ENCODE measurements around the gene KLHL29. TPM values are rescaled to one million over a fixed set of nuclear protein-coding genes. Genes with fewer than 3 reads are reported as not detected.

Gene KLHL29
- polyA plus RNA-seq, 3 donors, result 11.8 to 16.7 (median 15.2) TPM

DNA sequence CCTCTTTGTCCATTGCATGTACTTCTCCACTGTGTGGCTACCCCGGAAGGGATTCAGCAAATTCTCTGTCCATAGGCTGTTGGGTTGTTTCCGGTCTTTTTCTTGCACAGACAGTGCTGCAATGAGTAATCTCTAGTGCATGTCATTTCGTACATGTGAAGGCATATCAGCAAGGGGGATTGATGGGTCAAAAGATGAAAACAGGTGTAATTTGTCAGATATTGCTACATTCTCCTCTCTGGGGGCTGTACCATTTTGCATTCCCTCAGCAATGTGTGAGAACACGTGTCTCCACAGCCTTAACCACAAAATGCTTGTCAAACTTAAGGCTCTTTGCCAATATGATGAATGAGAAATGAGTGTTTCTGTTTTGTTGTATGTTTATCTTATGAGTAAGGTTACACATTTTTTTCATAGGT is 60.5 kb downstream of the KLHL29 start:
- no peak for DNase-seq

DNA sequence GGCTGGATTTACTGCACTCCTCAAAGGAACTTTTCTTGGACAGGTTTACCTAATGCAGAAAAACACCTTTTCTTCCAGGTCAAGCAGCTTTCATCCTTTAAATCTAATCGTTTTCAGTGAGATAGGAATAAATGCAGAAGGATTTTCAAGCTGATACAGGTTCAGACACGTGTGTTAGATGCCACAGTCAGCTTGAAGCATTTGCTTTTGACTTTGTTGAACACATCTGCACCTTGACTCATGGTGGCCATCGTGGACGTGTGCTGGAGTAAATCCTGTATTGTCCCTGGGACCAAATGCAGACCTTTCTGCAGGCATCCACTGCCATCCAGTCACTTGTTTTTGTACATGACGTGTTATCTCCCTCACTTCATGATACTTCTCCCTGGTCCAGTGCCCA is 61.9 kb downstream of the KLHL29 start:
- no peak for DNase-seq

DNA sequence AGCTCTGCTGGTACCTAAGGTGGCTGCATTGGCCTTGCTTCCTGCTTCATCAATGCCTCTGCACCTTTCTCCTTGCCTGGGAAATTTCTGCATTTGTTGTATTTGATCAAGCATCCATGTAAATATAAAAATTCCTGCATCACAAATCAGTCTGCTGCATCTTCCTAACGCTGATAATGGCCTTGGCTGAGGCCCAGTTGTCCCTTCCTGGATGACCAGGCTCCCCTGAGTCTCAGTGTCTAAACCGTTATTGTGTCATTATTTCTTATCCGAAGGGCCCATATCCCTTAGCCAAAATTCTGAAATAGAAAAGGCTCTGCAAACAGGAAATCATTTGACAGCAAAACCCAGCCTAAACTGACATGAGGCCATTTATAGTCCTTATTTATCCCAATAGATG is 62.4 kb downstream of the KLHL29 start:
- no peak for DNase-seq

DNA sequence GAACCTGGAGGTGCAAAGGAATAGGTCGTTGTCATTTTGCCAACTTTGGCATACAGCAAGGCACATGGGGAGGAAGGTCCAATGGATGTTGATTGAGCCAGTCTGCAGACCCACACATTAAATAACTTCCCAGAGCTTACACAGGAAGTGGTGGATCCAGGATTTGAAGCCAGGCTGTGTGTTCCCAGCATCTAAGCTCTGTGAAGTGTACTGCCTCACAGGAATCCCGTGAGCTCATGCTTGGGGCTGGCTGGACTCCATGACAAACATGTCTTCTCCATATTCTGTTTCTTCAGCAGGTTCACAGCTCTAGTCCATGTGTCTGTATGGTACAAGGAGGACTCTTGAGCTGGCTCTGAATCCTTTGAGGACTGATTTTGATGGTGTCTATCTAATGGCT is 63.9 kb downstream of the KLHL29 start:
- no peak for DNase-seq

GRCh38 chr2:23449413-23449812 is 64.4 kb downstream of the KLHL29 start:
- DNase-seq, result no peak

- DNase-seq, result no peak
Measured at GRCh38 chr2:23449831-23450331, 64.9 kb downstream of the KLHL29 start.

GRCh38 chr2:23452372-23452771 is 67.4 kb downstream of the KLHL29 start:
- DNase-seq, result no peak

GRCh38 chr2:23452853-23453420 is 68.0 kb downstream of the KLHL29 start:
- no peak for DNase-seq

DNA sequence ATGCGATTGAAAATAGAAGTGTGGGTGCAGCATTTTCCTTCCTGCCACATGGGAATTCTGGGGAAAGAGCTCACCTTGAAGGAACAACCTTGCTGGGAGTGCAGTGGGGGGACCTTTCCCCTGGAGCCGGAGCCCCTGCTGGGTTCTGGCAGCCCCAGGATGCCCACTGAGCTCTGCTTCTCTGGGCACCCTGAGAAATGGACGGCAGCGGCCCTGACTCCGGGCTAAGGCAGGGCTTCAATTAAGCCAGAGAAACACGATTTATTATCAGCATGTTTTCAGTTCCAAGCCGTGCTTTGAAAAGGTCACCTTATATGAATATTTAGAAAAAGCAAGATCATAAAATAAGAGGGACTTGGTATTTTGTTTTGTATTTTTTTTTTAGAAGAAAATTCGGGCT is 68.5 kb downstream of the KLHL29 start:
- no peak for DNase-seq

DNA sequence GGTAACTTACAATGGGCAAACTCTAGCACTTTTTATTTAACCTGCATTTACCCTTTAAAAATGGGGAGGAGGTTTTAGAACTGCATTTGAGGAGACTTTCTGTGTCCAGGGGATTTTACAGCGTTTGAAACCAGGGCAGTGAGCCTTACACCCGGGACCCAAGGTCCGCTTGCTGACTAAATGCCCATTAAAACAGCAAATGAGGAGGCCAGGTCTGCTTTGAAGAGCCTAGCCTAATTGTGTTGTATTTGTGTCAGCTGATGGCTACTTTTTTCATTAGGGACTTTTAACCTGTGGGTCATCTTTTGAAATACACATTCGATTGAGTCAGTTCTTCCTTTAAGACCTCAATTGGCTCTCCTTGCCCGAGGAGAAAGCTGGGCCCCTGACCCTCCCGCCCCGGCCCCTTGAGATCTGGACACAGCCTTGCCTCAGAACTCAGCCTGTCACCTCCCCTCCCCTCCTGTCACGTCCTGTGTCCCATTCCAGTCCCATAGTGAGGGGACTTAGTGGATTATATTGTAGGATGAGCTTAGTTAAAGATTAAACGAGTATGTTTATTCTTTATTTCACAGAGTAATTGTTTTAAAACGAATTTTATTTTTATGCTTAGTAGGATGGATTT is 69.0 kb downstream of the KLHL29 start:
- no peak for DNase-seq

GRCh38 chr2:23454501-23455120 is 69.6 kb downstream of the KLHL29 start:
- DNase-seq, result no peak

DNA sequence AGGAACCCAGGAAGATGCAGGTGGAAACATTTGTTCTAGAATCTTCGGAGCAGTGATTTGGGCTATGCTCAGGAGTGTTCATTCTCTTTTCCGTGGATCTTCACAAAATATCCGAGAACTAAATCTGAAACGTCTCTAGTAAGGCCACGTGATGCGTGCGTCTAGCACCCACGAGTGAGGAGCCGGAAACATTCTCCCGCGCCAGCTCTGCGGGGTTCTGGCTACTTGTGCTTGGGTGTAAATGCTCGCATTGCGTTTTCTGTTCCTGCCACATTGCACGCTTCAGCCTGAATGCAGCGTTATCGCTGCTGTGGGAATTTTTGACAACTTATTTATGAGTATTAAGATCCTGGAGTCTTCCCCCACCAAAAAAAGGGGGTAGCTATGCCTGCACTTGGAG is 71.4 kb downstream of the KLHL29 start:
- no peak for DNase-seq

GRCh38 chr2:23456881-23457760 is 72.1 kb downstream of the KLHL29 start:
- no peak for DNase-seq

- DNase-seq, result no peak
Measured at GRCh38 chr2:23457990-23458682, 73.2 kb downstream of the KLHL29 start.

- DNase-seq, result no peak
Measured at GRCh38 chr2:23459032-23459431, 74.1 kb downstream of the KLHL29 start.

DNA sequence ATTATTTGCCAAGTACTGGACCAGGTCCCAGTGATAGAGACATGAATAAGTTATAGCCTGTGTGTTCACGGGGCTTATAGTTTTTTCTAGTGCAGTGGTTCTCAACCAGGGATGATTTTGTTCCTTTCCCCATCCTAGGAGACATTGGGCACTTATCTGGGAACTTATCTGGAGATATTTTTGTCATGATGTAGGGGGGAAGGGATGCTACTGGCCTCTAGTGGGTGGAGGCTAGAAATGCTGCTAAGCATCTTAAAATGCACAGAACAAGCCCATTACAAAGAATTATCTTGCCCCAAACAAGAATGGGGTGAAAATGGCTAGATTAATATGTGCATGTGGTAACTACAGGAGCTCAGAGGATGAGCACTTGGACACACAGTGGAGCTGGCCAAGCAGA is 75.2 kb downstream of the KLHL29 start:
- DNase-seq, result no peak

DNA sequence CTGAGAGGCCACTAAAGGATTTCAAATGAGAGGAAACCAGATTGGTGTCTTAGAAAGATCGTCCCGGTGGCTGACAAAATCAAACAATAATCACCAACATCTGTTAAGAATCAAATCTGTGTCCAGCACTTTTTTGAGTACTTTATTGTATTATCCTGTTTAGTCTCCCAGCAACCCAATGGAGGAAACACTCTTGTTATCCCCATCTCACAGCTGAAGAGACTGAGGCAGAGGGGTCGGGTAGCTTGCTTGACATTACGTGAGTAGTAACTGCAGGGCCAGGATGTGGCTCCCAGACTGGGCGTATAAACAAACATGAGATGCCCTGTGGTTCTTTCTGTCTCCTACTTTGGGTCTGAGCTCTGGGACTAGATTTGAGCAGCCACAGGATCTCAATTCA is 76.0 kb downstream of the KLHL29 start:
- no peak for DNase-seq

GRCh38 chr2:23464156-23464555 is 79.2 kb downstream of the KLHL29 start:
- no peak for DNase-seq

DNA sequence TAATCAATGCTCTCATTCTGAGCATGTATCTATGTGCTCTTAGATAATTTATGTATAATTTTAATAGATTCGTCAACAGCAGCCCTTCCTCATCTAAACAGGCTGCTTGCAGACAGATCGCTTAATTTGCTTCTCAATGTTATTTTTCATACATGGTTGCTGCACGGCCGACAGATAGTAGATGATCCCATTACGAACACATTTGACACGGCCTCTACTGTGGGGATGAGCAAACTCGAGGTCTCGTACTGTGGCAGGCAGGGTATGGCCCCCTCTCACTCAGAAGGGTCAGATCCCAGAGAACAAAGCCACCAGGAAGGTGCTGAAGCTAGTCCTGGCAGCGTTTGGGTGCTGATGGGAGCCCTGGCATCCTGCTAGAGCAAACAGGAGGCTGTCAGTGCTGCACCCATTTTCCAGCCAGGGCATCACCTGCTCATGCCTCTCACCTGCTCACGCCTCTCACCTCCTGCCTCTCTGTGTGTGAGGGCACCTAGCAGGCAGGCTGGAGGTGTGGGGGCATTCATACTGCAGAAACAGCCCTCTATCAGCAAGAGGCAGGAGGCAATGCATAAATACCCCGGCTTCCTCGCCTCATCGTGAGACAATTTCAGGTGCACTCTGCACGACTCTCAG is 80.0 kb downstream of the KLHL29 start:
- DNase-seq, result no peak

DNA sequence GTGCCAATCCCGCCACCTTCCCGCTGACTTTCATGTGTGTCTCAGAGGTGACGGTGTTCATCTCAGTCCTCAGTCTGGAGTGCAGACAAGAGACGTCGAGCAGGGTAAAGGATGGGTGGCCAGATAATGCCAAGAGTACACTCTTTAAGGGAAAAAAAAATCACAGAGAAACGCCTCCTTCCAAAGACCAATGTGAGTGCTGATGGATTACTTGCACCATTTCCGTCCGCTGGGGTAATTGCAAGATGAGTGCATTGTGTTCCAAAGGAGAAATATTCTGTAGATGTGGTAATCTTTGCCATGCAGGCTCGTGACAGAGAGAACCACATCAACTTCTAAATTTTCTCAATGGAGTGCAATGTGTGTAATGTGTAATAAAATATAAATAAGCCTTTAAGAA is 81.0 kb downstream of the KLHL29 start:
- DNase-seq, result no peak

DNA sequence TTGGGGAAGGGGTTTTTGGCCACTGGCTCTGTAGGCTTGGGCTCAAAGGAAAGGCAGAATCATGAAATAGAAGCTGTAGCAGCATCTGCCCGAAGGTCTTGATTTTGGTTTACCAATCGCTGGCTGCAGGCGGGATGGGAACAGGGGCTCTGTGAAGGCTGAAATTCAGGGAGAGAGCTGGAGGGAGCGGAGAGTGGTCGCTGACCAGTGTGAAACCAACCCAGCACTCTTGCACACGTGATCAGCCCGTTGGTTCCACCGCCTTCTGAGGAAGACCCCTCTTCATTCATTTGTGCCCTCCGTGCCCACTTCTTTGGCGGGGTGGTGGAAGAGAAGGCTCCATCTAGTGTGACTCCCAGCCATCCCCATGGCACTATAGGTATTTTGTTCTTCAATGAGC is 82.6 kb downstream of the KLHL29 start:
- DNase-seq, result no peak

Data from renal pelvis (tissue), 4 donors.